H1 (cell line): ENCODE data around the gene PML. TPM values are rescaled to one million over a fixed set of nuclear protein-coding genes. Genes with fewer than 3 reads are reported as not detected.

ENCODE experiments used
- CTCF ChIA-PET: fragments of 300-600 bp; sonication (Branson Sonifier 250); formaldehyde crosslinking; loops from one replicate; lab custom pipeline; 2021; ENCODE audit not compliant: partially characterized antibody; lab: Charles Lee
- POLR2A ChIA-PET: fragments of 300-600 bp; sonication (Branson Sonifier 250); formaldehyde crosslinking; loops from one replicate; lab custom pipeline; 2021; ENCODE audit warnings: inconsistent platforms; ENCODE audit not compliant: partially characterized antibody; lab: Charles Lee
- DNase-seq, 2 experiments: peaks; one replicate each; pipeline versions ENCODE4 v3.0.0 to v3.0.0-alpha.2; 2010 to 2022; ENCODE audit warnings: low spot score in 2 of 2, low read depth in 1 of 2, mixed read lengths in 1 of 2
- FAIRE-seq: peaks from 2 replicates; lab custom pipeline; 2011; peaks lifted over from hg19 to GRCh38; lab: Jason Lieb, UNC
- H2AFZ ChIP-seq: 2 replicates; pipeline ENCODE4 v1.8.1; 2012; ENCODE audit warnings: low read length, inconsistent platforms
- H2AK5ac ChIP-seq: 2 replicates; pipeline ENCODE4 v1.6.1; 2013; ENCODE audit warnings: low read depth, low read length
- H2BK120ac ChIP-seq: replicated peaks from 2 replicates; pipeline ENCODE3; 2013; ENCODE audit warnings: low read depth, low read length, inconsistent platforms
- H2BK12ac ChIP-seq: 2 replicates; pipeline ENCODE4 v1.6.1; 2013; ENCODE audit warnings: low read depth, low read length
- H2BK15ac ChIP-seq: 2 replicates; pipeline ENCODE4 v1.6.1; 2013; ENCODE audit warnings: low read length
- H2BK20ac ChIP-seq: 2 replicates; pipeline ENCODE4 v1.6.1; 2013; ENCODE audit warnings: low read length
- H2BK5ac ChIP-seq: 2 replicates; pipeline ENCODE4 v1.6.1; 2013; ENCODE audit warnings: low read depth, low read length
- H3K14ac ChIP-seq: 2 replicates; pipeline ENCODE4 v1.6.1; 2013; ENCODE audit warnings: inconsistent platforms; ENCODE audit not compliant: insufficient read length
- H3K18ac ChIP-seq: 2 replicates; pipeline ENCODE4 v1.6.1; 2013; ENCODE audit warnings: low read length; ENCODE audit errors: extremely low read depth
- H3K23ac ChIP-seq: 2 replicates; pipeline ENCODE4 v1.6.1; 2013; ENCODE audit warnings: inconsistent platforms; ENCODE audit not compliant: insufficient read length
- H3K23me2 ChIP-seq: 2 replicates; pipeline ENCODE4 v1.6.1; 2013; ENCODE audit warnings: low read depth, low read length
- H3K27ac ChIP-seq: 2 replicates; pipeline ENCODE4 v1.6.1; 2011; ENCODE audit warnings: low read depth, low read length, inconsistent platforms
- H3K27me3 ChIP-seq, 4 experiments: replicated peaks in 1 of 4; 1 replicate in 1 of 4; 2 replicates in 3 of 4; pipeline versions ENCODE4 v1.6.1 to v1.8.1; 2011 to 2013; ENCODE audit warnings: low read length in 3 of 4, mild to moderate bottlenecking in 3 of 4, inconsistent platforms in 2 of 4, mixed read lengths in 2 of 4, moderate library complexity in 1 of 4; ENCODE audit not compliant: control insufficient read depth in 3 of 4, insufficient read depth in 3 of 4; ENCODE audit errors: extremely low read depth in 1 of 4
- H3K36me3 ChIP-seq, 4 experiments: 2 replicates each; pipeline versions ENCODE4 v1.6.1 to v1.8.1; 2011 to 2013; ENCODE audit warnings: mild to moderate bottlenecking in 4 of 4, low read length in 3 of 4, moderate library complexity in 2 of 4, control low read depth in 1 of 4, inconsistent platforms in 1 of 4; ENCODE audit not compliant: insufficient read depth in 4 of 4, control insufficient read depth in 2 of 4
- H3K4ac ChIP-seq: replicated peaks from 2 replicates; pipeline ENCODE3; 2013; ENCODE audit warnings: low read length, low read depth, mixed read lengths, inconsistent platforms; ENCODE audit not compliant: insufficient read length
- H3K4me1 ChIP-seq, 4 experiments: replicated peaks in 1 of 4; 1 replicate in 1 of 4; 2 replicates in 3 of 4; pipeline versions ENCODE4 v1.6.1 to v1.8.1; 2011 to 2013; ENCODE audit warnings: low read length in 3 of 4, inconsistent platforms in 2 of 4, mixed read lengths in 1 of 4; ENCODE audit not compliant: insufficient read depth in 4 of 4, control insufficient read depth in 3 of 4
- H3K4me2 ChIP-seq, 2 experiments: 2 replicates each; pipeline versions ENCODE4 v1.6.1 to v1.8.1; 2011 to 2013; ENCODE audit warnings: low read depth in 2 of 2, low read length in 2 of 2, control low read depth in 1 of 2, inconsistent platforms in 1 of 2, mild to moderate bottlenecking in 1 of 2; ENCODE audit not compliant: insufficient read depth in 1 of 2
- H3K4me3 ChIP-seq, 4 experiments: fragments of 200-600, 300-600 bp in 1 of 4; sonication (generic), shearing (Covaris generic), sonication (Bioruptor Twin) in 1 of 4; 2 replicates each; pipeline versions ENCODE4 v1.5.1 to v1.8.1; 2011 to 2016; ENCODE audit warnings: low read length in 4 of 4, low read depth in 3 of 4, control low read depth in 2 of 4, inconsistent platforms in 2 of 4, mild to moderate bottlenecking in 2 of 4, mixed read lengths in 1 of 4, moderate library complexity in 1 of 4; ENCODE audit not compliant: insufficient read depth in 2 of 4; ENCODE audit errors: extremely low read depth in 1 of 4
- H3K56ac ChIP-seq: replicated peaks from 2 replicates; pipeline ENCODE3; 2013; ENCODE audit warnings: low read depth, mild to moderate bottlenecking, mixed read lengths, low read length, inconsistent platforms; ENCODE audit not compliant: insufficient read length
- H3K79me1 ChIP-seq: 2 replicates; pipeline ENCODE4 v1.6.1; 2013; ENCODE audit warnings: low read depth, low read length, control low read depth
- H3K79me2 ChIP-seq, 2 experiments: 2 replicates each; pipeline versions ENCODE4 v1.6.1 to v1.8.1; 2012 to 2013; ENCODE audit warnings: low read length in 2 of 2, mild to moderate bottlenecking in 2 of 2, inconsistent platforms in 1 of 2; ENCODE audit not compliant: insufficient read depth in 2 of 2, control insufficient read depth in 1 of 2
- H3K9ac ChIP-seq, 4 experiments: replicated peaks in 1 of 4; 1 replicate in 1 of 4; 2 replicates in 3 of 4; pipeline versions ENCODE4 v1.6.1 to v1.8.1; 2011 to 2013; ENCODE audit warnings: low read depth in 3 of 4, low read length in 3 of 4, control low read depth in 2 of 4, mild to moderate bottlenecking in 2 of 4, moderate library complexity in 2 of 4, inconsistent platforms in 1 of 4; ENCODE audit errors: extremely low read depth in 1 of 4
- H3K9me3 ChIP-seq, 2 experiments: 2 replicates each; pipeline versions ENCODE4 v1.6.1 to v1.8.1; 2012 to 2013; ENCODE audit warnings: mild to moderate bottlenecking in 2 of 2, moderate library complexity in 2 of 2, control low read depth in 1 of 2, inconsistent platforms in 1 of 2, low read depth in 1 of 2, low read length in 1 of 2, mixed read lengths in 1 of 2; ENCODE audit not compliant: insufficient read depth in 2 of 2
- H4K20me1 ChIP-seq, 2 experiments: replicated peaks in 1 of 2; 2 replicates each; pipeline versions ENCODE3 to v1.8.1; 2011 to 2013; ENCODE audit warnings: inconsistent platforms in 2 of 2, low read length in 2 of 2, mild to moderate bottlenecking in 1 of 2; ENCODE audit not compliant: insufficient read depth in 2 of 2, control insufficient read depth in 1 of 2
- H4K5ac ChIP-seq: 2 replicates; pipeline ENCODE4 v1.6.1; 2013; ENCODE audit warnings: low read length, low read depth, mixed read lengths, inconsistent platforms; ENCODE audit not compliant: insufficient read length
- H4K8ac ChIP-seq: 2 replicates; pipeline ENCODE4 v1.8.0; 2013; ENCODE audit warnings: mild to moderate bottlenecking, moderate library complexity, low read length, inconsistent platforms; ENCODE audit not compliant: insufficient read depth; ENCODE audit errors: extremely low read depth
- H4K91ac ChIP-seq: replicated peaks from 2 replicates; pipeline ENCODE3; 2013; ENCODE audit warnings: low read length, mixed read lengths, inconsistent platforms; ENCODE audit not compliant: insufficient read length
- CHD1 ChIP-seq: IDR thresholded peaks from 2 replicates; pipeline ENCODE4 v1.6.1; 2012; ENCODE audit warnings: low read depth, low read length, improper control_type of control experiment
- CTBP2 ChIP-seq: IDR thresholded peaks from 2 replicates; pipeline ENCODE4 v1.7.0; 2011; ENCODE audit warnings: borderline replicate concordance, mild to moderate bottlenecking, moderate library complexity, mixed read lengths, low read length; ENCODE audit not compliant: insufficient read depth, insufficient read length
- RAD21 ChIP-seq, 2 experiments: IDR thresholded peaks in 1 of 2; conservative IDR thresholded peaks in 1 of 2; 2 replicates each; pipeline ENCODE4 v1.6.1; 2011; ENCODE audit warnings: low read depth in 2 of 2, low read length in 2 of 2, improper control_type of control experiment in 1 of 2, inconsistent platforms in 1 of 2, mild to moderate bottlenecking in 1 of 2, moderate library complexity in 1 of 2
- WGBS, 2 experiments: shearing (Covaris generic) in 1 of 2; methylation state at CpG; one replicate each; pipeline versions ENCODE4 v1.1.6 to v1.1.7; 2013 to 2015; ENCODE audit warnings: low lambda C conversion rate in 2 of 2, mixed read lengths in 2 of 2, inconsistent platforms in 1 of 2, low coverage in 1 of 2, missing lambda C conversion rate in 1 of 2; ENCODE audit not compliant: insufficient replicate concordance in 2 of 2, insufficient coverage in 1 of 2, insufficient read length in 1 of 2; ENCODE audit errors: extremely low coverage in 1 of 2, missing lambda C conversion rate in 1 of 2; 5-methylcytosine and 5-hydroxymethylcytosine counted together
- polyA plus RNA-seq, 7 experiments: library from polyadenylated mRNA; depleted of rRNA in 3 of 7; stranded (reverse) in 5 of 7; unstranded in 2 of 7; fragments of >200 nt in 5 of 7; fragments of 200-250 nt in 2 of 7; gene quantifications; 1 replicate in 5 of 7; 2 replicates in 1 of 7; 4 replicates in 1 of 7; pipeline versions ENCODE4 v1.2.1 to v1.2.3, GENCODE V29; 2011 to 2013; ENCODE audit warnings: missing spikeins in 2 of 7, mixed read lengths in 2 of 7
- total RNA-seq: library from RNA; stranded (reverse); fragmentation: NEBNext Ultra II Directional; extraction: Animal tissue kit (Norgen Biotek cat#: 25700); gene quantifications from 2 replicates; pipeline ENCODE4 v1.2.1, GENCODE V29; 2021

Gene PML
- total and polyA plus RNA-seq, 2 of the 8 experiments (the other 6 are each of a cell fraction or from before 2014, with no cell fraction given), result 14.9 to 30.3 TPM

DNA sequence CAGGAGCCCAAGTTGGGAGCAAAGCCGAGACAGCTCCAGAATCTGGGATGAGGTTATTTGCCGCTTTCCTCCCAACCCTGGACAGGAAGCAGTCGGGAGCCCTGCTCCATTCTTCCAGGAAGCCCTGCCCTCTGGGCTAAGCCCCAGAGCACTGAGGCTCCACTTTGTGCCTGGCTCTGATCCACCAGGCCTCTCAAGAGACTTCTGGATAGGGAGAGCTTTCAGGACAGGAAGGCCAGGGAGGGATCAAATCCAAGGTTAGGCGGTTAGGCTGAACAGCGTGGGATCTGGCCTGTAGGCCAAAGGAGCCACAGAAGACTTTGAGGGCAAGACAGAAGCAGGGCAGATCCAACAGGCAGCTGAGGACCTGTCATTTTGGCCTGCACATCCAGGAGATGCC is 3.3 kb upstream of the PML start:
- H3K4me2 ChIP-seq, result peak overlapping the region; percentile 46 to 92
- TF ChIP-seq CTBP2 (no peak), RAD21 (IDR thresholded peaks at IDR 0.05 in 1 of 2, conservative IDR thresholded peaks at IDR 0.05 in 1 of 2; ENCODE audit: low read depth in 2 of 2, low read length in 2 of 2) (no peak), CHD1 (no peak)

More for the DNA sequence above, 3.3 kb upstream of the PML start:
- Histone ChIP-seq H4K8ac (no peak overlapping the region), H3K79me2 (peaks cover 0 to 8% of the 10 kb centered on the region in 2 experiments; a peak in 2 of 4 replicates), H3K4me1 (peaks cover 0 to 7% (median under 1%) of the 10 kb centered on the region in 4 experiments; a peak in 4 of 7 replicates), H3K4me3 (peak overlapping the region; percentile 33 to 90 (median 62); a peak in 7 of 8 replicates), H3K23ac (no peak overlapping the region), H3K9me3 (no peaks in the 10 kb centered on the region), H3K18ac (no peak overlapping the region), H2BK12ac (no peak overlapping the region), H3K4ac (no peak overlapping the region), H3K14ac (no peak overlapping the region), H2BK5ac (no peak overlapping the region), H3K79me1 (no peaks in the 10 kb centered on the region), H3K56ac (no peak overlapping the region), H3K23me2 (peaks cover 11% of the 10 kb centered on the region; the same call in 1 of the 2 replicates), H3K36me3 (no peaks in the 10 kb centered on the region), H4K5ac (no peak overlapping the region), H2AFZ (no peak overlapping the region), H2AK5ac (no peak overlapping the region), H2BK120ac (no peak overlapping the region), H3K27ac (no peak overlapping the region), H2BK15ac (no peak overlapping the region), H4K20me1 (peaks cover 0 to 3% of the 10 kb centered on the region in 2 experiments), H3K27me3 (peaks cover 0 to 8% (median 1%) of the 10 kb centered on the region in 4 experiments; a peak in 1 of 7 replicates), H4K91ac (no peak overlapping the region), H3K9ac (no peak overlapping the region), H2BK20ac (no peak overlapping the region)
- no peak for FAIRE-seq
- CTCF ChIA-PET, result interaction anchor here (0.6 to 11.4 kb wide), 7 partner anchors 10 to 615 kb away, joined by 3 to 167 read pairs (median 5); no protein-coding TSS in a partner anchor
- POLR2A ChIA-PET, result no interaction called here
- DNase-seq, result no peak
- WGBS, 2 experiments, result 88% methylated on average over 5 of the region's 5 CpGs; no CpG with 5 or more reads in 1 of the 2 experiments
